Panc1 (cell line): ENCODE data around the gene MAPK10.

Experiments used
- CTCF ChIP-seq: fragments of 450-650 bp; IDR thresholded peaks from 2 replicates; pipeline ENCODE4 v1.5.1; 2017; ENCODE audit warnings: mild to moderate bottlenecking
- POLR2AphosphoS5 ChIP-seq: IDR thresholded peaks from 2 replicates; pipeline ENCODE4 v1.6.1; 2012; ENCODE audit warnings: mild to moderate bottlenecking, low read depth, low read length, moderate library complexity
- REST ChIP-seq, 2 experiments: IDR thresholded peaks; 2 replicates each; pipeline ENCODE4 v1.6.1; 2011 to 2012; ENCODE audit warnings: low read depth in 2 of 2, control low read depth in 1 of 2, low read length in 1 of 2, mild to moderate bottlenecking in 1 of 2, moderate library complexity in 1 of 2; ENCODE audit not compliant: insufficient read depth in 1 of 2

GRCh38 chr4:86223472-86223871 is 136.4 kb downstream of the MAPK10 start:
- TF ChIP-seq CTCF (peak; percentile 49), POLR2AphosphoS5 (no peak), REST (IDR thresholded peaks at IDR 0.05; ENCODE audit: insufficient read depth in 1 of 2, low read depth in 2 of 2, low read length in 1 of 2) (no peak)
